SK-N-SH treated with all-trans-retinoic acid at 6 μM for 48 hours (cell line): ENCODE results near the gene RCAN1.

Experiments
- ATAC-seq: fragments of 200-7000 bp; cut with Tn5 transposase; 3 replicates; pipeline ENCODE4 v1.9.1; 2020; ENCODE audit warnings: mild to moderate bottlenecking, moderate library complexity
- ARNTL ChIP-seq: fragments of 450-650 bp; formaldehyde crosslinking; IDR thresholded peaks from 2 replicates; pipeline ENCODE4 v1.5.0; 2020; ENCODE audit warnings: low read depth, mild to moderate bottlenecking, moderate library complexity, borderline replicate concordance
- BACH2 ChIP-seq: fragments of 250-450 bp; sonication (Bioruptor Pico); IDR thresholded peaks from 2 replicates; pipeline ENCODE4 v1.9.0; 2021; ENCODE audit warnings: mild to moderate bottlenecking, borderline replicate concordance
- CREB5 ChIP-seq: fragments of 250-450 bp; sonication (Bioruptor Pico); IDR thresholded peaks from 2 replicates; pipeline ENCODE4 v1.5.1; 2020; ENCODE audit warnings: low read depth, mild to moderate bottlenecking, moderate library complexity
- CSDC2 ChIP-seq: fragments of 250-450 bp; sonication (Bioruptor Pico); IDR thresholded peaks from 2 replicates; pipeline ENCODE4 v1.5.0; 2020; ENCODE audit warnings: mild to moderate bottlenecking, moderate library complexity
- CSRNP3 ChIP-seq: fragments of 250-450 bp; sonication (Bioruptor Pico); IDR thresholded peaks from 2 replicates; pipeline ENCODE4 v1.5.1; 2021; ENCODE audit warnings: mild to moderate bottlenecking, moderate library complexity
- ESRRG ChIP-seq: fragments of 250-450 bp; sonication (Bioruptor Pico); IDR thresholded peaks from 2 replicates; pipeline ENCODE4 v1.6.1; 2021; ENCODE audit warnings: mild to moderate bottlenecking
- GLIS3 ChIP-seq: fragments of 250-450 bp; sonication (Bioruptor Pico); IDR thresholded peaks from 2 replicates; pipeline ENCODE4 v1.5.0; 2020; ENCODE audit warnings: mild to moderate bottlenecking, moderate library complexity
- OSR1 ChIP-seq: fragments of 250-450 bp; sonication (Bioruptor Pico); IDR thresholded peaks from 2 replicates; pipeline ENCODE4 v1.8.0; 2022; ENCODE audit warnings: moderate library complexity, mild to moderate bottlenecking, inconsistent platforms
- PATZ1 ChIP-seq: fragments of 250-450 bp; sonication (Bioruptor Pico); IDR thresholded peaks from 2 replicates; pipeline ENCODE4 v1.8.0; 2020; ENCODE audit warnings: mild to moderate bottlenecking, moderate library complexity, borderline replicate concordance
- PPARA ChIP-seq: fragments of 250-450 bp; sonication (Bioruptor Pico); IDR thresholded peaks from 2 replicates; pipeline ENCODE4 v1.5.0; 2020; ENCODE audit warnings: mild to moderate bottlenecking, borderline replicate concordance
- RARB ChIP-seq: fragments of 250-450 bp; sonication (Bioruptor Pico); IDR thresholded peaks from 2 replicates; pipeline ENCODE4 v1.8.0; 2021; ENCODE audit warnings: mild to moderate bottlenecking, moderate library complexity
- SNAI2 ChIP-seq: fragments of 250-450 bp; sonication (Bioruptor Pico); IDR thresholded peaks from 2 replicates; pipeline ENCODE4 v1.5.0; 2020; ENCODE audit warnings: mild to moderate bottlenecking, moderate library complexity
- TCF4 ChIP-seq: fragments of 250-450 bp; sonication (Bioruptor Pico); IDR thresholded peaks from 2 replicates; pipeline ENCODE4 v1.8.0; 2021; ENCODE audit warnings: mild to moderate bottlenecking, moderate library complexity, borderline replicate concordance
- TOX ChIP-seq: fragments of 250-450 bp; sonication (Bioruptor Pico); IDR thresholded peaks from 2 replicates; pipeline ENCODE4 v1.8.0; 2021; ENCODE audit warnings: mild to moderate bottlenecking, moderate library complexity, borderline replicate concordance
- TSHZ2 ChIP-seq: fragments of 250-450 bp; sonication (Bioruptor Pico); IDR thresholded peaks from 2 replicates; pipeline ENCODE4 v1.5.0; 2020; ENCODE audit warnings: mild to moderate bottlenecking, moderate library complexity
- ZFP30 ChIP-seq: fragments of 450-650 bp; formaldehyde crosslinking; IDR thresholded peaks from 2 replicates; pipeline ENCODE4 v1.5.0; 2022; ENCODE audit warnings: mild to moderate bottlenecking, moderate library complexity
- ZNF565 ChIP-seq: fragments of 450-650 bp; formaldehyde crosslinking; conservative IDR thresholded peaks from 2 replicates; pipeline ENCODE4 v1.5.0; 2020; ENCODE audit warnings: low read depth, mild to moderate bottlenecking, moderate library complexity
- ZNF70 ChIP-seq: fragments of 450-650 bp; formaldehyde crosslinking; IDR thresholded peaks from 2 replicates; pipeline ENCODE4 v1.5.0; 2020; ENCODE audit warnings: mild to moderate bottlenecking, moderate library complexity
- ZNF8 ChIP-seq: fragments of 450-650 bp; formaldehyde crosslinking; IDR thresholded peaks from 2 replicates; pipeline ENCODE4 v1.5.0; 2020; ENCODE audit warnings: mild to moderate bottlenecking, moderate library complexity

The RCAN1 gene

GRCh38 chr21:34511181-34511580, 103.7 kb downstream of the RCAN1 start (continued):
- no peak for TF ChIP-seq ZNF8 (CRISPR knock-in tag)
- TF ChIP-seq ZNF70 (CRISPR knock-in tag), result no peak
- no peak for TF ChIP-seq CSRNP3 (CRISPR knock-in tag)
- no peak for TF ChIP-seq BACH2 (CRISPR knock-in tag)
- TF ChIP-seq PPARA (CRISPR knock-in tag), result no peak

GRCh38 chr21:34510148-34511142, 104.5 kb downstream of the RCAN1 start:
- ATAC-seq, result peak; percentile 98
- no peak for TF ChIP-seq ARNTL (CRISPR knock-in tag)
- TF ChIP-seq BACH2 (CRISPR knock-in tag), result no peak
- no peak for TF ChIP-seq ESRRG (CRISPR knock-in tag)
- no peak for TF ChIP-seq SNAI2
- TF ChIP-seq ZNF70 (CRISPR knock-in tag), result no peak
- TF ChIP-seq ZNF565 (CRISPR knock-in tag), result no peak
- TF ChIP-seq TCF4 (CRISPR knock-in tag), result no peak
- TF ChIP-seq CREB5 (CRISPR knock-in tag), result no peak
- no peak for TF ChIP-seq ZFP30
- no peak for TF ChIP-seq RARB
- TF ChIP-seq TSHZ2 (CRISPR knock-in tag), result no peak
- no peak for TF ChIP-seq OSR1
- no peak for TF ChIP-seq CSDC2 (CRISPR knock-in tag)
- no peak for TF ChIP-seq PATZ1 (CRISPR knock-in tag)
- no peak for TF ChIP-seq GLIS3 (CRISPR knock-in tag)

GRCh38 chr21:34509151-34509550, 105.8 kb downstream of the RCAN1 start:
- ATAC-seq, result no peak
- no peak for TF ChIP-seq ESRRG (CRISPR knock-in tag)

GRCh38 chr21:34504595-34504994, 110.3 kb downstream of the RCAN1 start:
- no peak for ATAC-seq

More at GRCh38 chr21:34504595-34504994, 110.3 kb downstream of the RCAN1 start:
- TF ChIP-seq TSHZ2 (CRISPR knock-in tag) (no peak), TOX (CRISPR knock-in tag) (no peak)
